CD14-positive monocyte (primary cell): ENCODE data around the gene PAX8. TPM values are rescaled to one million over a fixed set of nuclear protein-coding genes. Genes with fewer than 3 reads are reported as not detected.

Experiments used
- DNase-seq, 3 donors: peaks; one replicate each; pipeline ENCODE4 v3.0.0-alpha.2; 2011 to 2022
- H2AFZ ChIP-seq: 2 replicates; pipeline ENCODE4 v1.6.0; 2012; ENCODE audit warnings: mild to moderate bottlenecking, low read depth, low read length, inconsistent platforms; ENCODE audit not compliant: insufficient read depth, poor library complexity, severe bottlenecking
- H3K27ac ChIP-seq, 2 donors: 1 replicate in 1 of 2; 2 replicates in 1 of 2; pipeline ENCODE4 v1.5.1; 2012 to 2013; ENCODE audit warnings: low read length in 2 of 2, control low read depth in 1 of 2, inconsistent platforms in 1 of 2, low read depth in 1 of 2, mild to moderate bottlenecking in 1 of 2
- H3K27me3 ChIP-seq, 2 donors: one replicate each; pipeline versions ENCODE4 v1.6.0 to v1.6.1; 2011 to 2013; ENCODE audit warnings: low read length in 2 of 2; ENCODE audit not compliant: control insufficient read depth in 2 of 2, insufficient read depth in 2 of 2
- H3K36me3 ChIP-seq, 2 donors: replicated peaks in 1 of 2; 1 replicate in 1 of 2; 2 replicates in 1 of 2; pipeline versions ENCODE4 v1.5.1 to v1.6.1; 2012 to 2013; ENCODE audit warnings: low read length in 2 of 2, control low read depth in 1 of 2, inconsistent platforms in 1 of 2, mild to moderate bottlenecking in 1 of 2; ENCODE audit not compliant: insufficient read depth in 2 of 2, control insufficient read depth in 1 of 2
- H3K4me1 ChIP-seq, 2 donors: 1 replicate in 1 of 2; 2 replicates in 1 of 2; pipeline versions ENCODE4 v1.5.1 to v1.6.1; 2012 to 2013; ENCODE audit warnings: low read length in 2 of 2, control low read depth in 1 of 2, inconsistent platforms in 1 of 2, mild to moderate bottlenecking in 1 of 2, moderate library complexity in 1 of 2; ENCODE audit not compliant: insufficient read depth in 2 of 2, control insufficient read depth in 1 of 2
- H3K4me2 ChIP-seq: replicated peaks from 2 replicates; pipeline ENCODE3; 2012; ENCODE audit warnings: low read length, moderate library complexity, mild to moderate bottlenecking; ENCODE audit not compliant: poor library complexity, severe bottlenecking; ENCODE audit errors: extremely low read depth
- H3K4me3 ChIP-seq, 3 experiments: fragments of 200-600 bp in 1 of 3; sonication (generic) in 1 of 3; replicated peaks in 1 of 3; 1 replicate in 2 of 3; 2 replicates in 1 of 3; pipeline ENCODE4 v1.5.1; 2011 to 2013; ENCODE audit warnings: low read length in 3 of 3, mild to moderate bottlenecking in 3 of 3, control low read depth in 2 of 3, low read depth in 2 of 3, inconsistent platforms in 1 of 3, moderate library complexity in 1 of 3
- H3K79me2 ChIP-seq: 2 replicates; pipeline ENCODE4 v1.6.0; 2012; ENCODE audit warnings: mild to moderate bottlenecking, control low read depth, inconsistent platforms, low read length, moderate library complexity; ENCODE audit not compliant: insufficient read depth
- H3K9ac ChIP-seq: 2 replicates; pipeline ENCODE4 v1.6.0; 2017; ENCODE audit warnings: low read length, mild to moderate bottlenecking; ENCODE audit not compliant: insufficient read depth, poor library complexity, severe bottlenecking
- H3K9me3 ChIP-seq, 2 donors: replicated peaks in 1 of 2; 1 replicate in 1 of 2; 2 replicates in 1 of 2; pipeline versions ENCODE4 v1.5.1 to v1.6.1; 2012 to 2013; ENCODE audit warnings: low read length in 2 of 2, control low read depth in 1 of 2; ENCODE audit not compliant: control insufficient read depth in 1 of 2, insufficient read depth in 1 of 2
- H4K20me1 ChIP-seq: 2 replicates; pipeline ENCODE4 v1.6.0; 2012; ENCODE audit warnings: mild to moderate bottlenecking, low read length, control low read depth, moderate library complexity; ENCODE audit not compliant: insufficient read depth
- H3K27ac Mint-ChIP-seq, 7 donors: one replicate each; pipeline ENCODE4 v1.8.0; 2020; ENCODE audit warnings: mild to moderate bottlenecking in 7 of 7, mixed read lengths in 7 of 7, moderate library complexity in 6 of 7, inconsistent platforms in 2 of 7
- H3K27me3 Mint-ChIP-seq, 3 donors: one replicate each; pipeline ENCODE4 v1.8.0; 2021 to 2022; ENCODE audit warnings: low read depth in 3 of 3, mild to moderate bottlenecking in 3 of 3, mixed read lengths in 3 of 3, moderate library complexity in 3 of 3, inconsistent platforms in 1 of 3
- H3K36me3 Mint-ChIP-seq, 2 donors: one replicate each; pipeline ENCODE4 v1.8.0; 2020; ENCODE audit warnings: mixed read lengths in 2 of 2, inconsistent platforms in 1 of 2, mild to moderate bottlenecking in 1 of 2
- H3K4me1 Mint-ChIP-seq: one replicate; pipeline ENCODE4 v1.8.0; 2020; ENCODE audit warnings: mild to moderate bottlenecking, mixed read lengths
- H3K4me3 Mint-ChIP-seq, 2 donors: one replicate each; pipeline ENCODE4 v1.8.0; 2020; ENCODE audit warnings: mild to moderate bottlenecking in 2 of 2, mixed read lengths in 2 of 2, moderate library complexity in 1 of 2
- H3K9me3 Mint-ChIP-seq, 7 donors: one replicate each; pipeline ENCODE4 v1.8.0; 2020 to 2022; ENCODE audit warnings: mixed read lengths in 7 of 7, mild to moderate bottlenecking in 6 of 7, moderate library complexity in 6 of 7, inconsistent platforms in 2 of 7
- WGBS: methylation state at CpG from one replicate; pipeline ENCODE4 v1.1.5; 2013; ENCODE audit warnings: missing lambda C conversion rate; ENCODE audit not compliant: insufficient coverage; 5-methylcytosine and 5-hydroxymethylcytosine counted together
- intact Hi-C, 2 donors: fragments of 100-400 bp; cut with micrococcal nuclease; formaldehyde crosslinking; loops; one replicate each; pipeline versions ENCODE4 v1.15.0 to v1.15.1; 2023
- polyA plus RNA-seq, 3 donors: library from polyadenylated mRNA; depleted of rRNA in 1 of 3; unstranded in 2 of 3; stranded (reverse) in 1 of 3; fragments of 300-500 nt in 2 of 3; fragments of >200 nt in 1 of 3; fragmentation: Illumina TruSeq in 2 of 3; gene quantifications; 1 replicate in 2 of 3; 2 replicates in 1 of 3; pipeline ENCODE4 v1.2.3, GENCODE V29; 2012 to 2021
- TF ChIP-seq, protein P1 (sequence below): fragments of 200-600 bp; IDR thresholded peaks from one replicate; pipeline ENCODE4 v1.8.0; 2022; ENCODE audit warnings: antibody characterized with exemption, mild to moderate bottlenecking

The PAX8 gene
- polyA plus RNA-seq, 3 donors, result 0.26 to 0.47 (median 0.36) TPM

DNA sequence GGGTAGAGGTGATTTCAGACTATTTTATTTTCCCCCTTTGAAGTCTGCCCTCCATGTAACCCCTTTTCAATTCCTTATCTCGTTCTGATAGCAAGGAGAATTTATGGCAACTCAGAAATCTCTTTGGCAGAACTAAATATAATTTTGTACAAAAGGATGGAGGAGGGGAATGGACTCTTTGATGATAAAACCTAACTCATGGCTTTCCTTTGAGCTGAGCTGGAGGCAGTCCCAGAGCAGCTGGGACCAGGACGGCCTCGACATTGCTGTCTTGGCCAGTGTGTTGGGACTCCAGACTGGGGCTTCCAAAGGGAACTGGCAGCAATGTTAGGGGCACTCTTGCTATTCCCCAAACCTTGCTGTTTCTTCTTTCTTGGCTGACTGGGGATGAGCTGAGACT is 47.7 kb downstream of the PAX8 start:
- H3K27me3 ChIP-seq, result no peaks in the 10 kb centered on the region
- no peaks in the 10 kb centered on the region for H4K20me1 ChIP-seq
- Mint-ChIP-seq H3K27me3 (peaks cover 0 to 4% (median 0%) of the 10 kb centered on the region in 3 donors), H3K9me3 (peaks cover 0 to 8% (median 0%) of the 10 kb centered on the region in 7 donors), H3K27ac (no peak overlapping the region), H3K36me3 (peaks cover 0 to 3% of the 10 kb centered on the region in 2 donors), H3K4me1 (peaks cover 40% of the 10 kb centered on the region), H3K4me3 (no peak overlapping the region)
- H3K79me2 ChIP-seq, result no peaks in the 10 kb centered on the region
- H3K36me3 ChIP-seq, result no peaks in the 10 kb centered on the region
- peaks cover 21 to 24% of the 10 kb centered on the region in 2 donors for H3K4me1 ChIP-seq
- no peak overlapping the region for H3K27ac ChIP-seq
- H2AFZ ChIP-seq, result no peak overlapping the region
- DNase-seq, result no peak
- WGBS, result 67% methylated on average over 2 of the region's 3 CpGs
- intact Hi-C loops, result no loop called here
- TF ChIP-seq, protein P1, sequence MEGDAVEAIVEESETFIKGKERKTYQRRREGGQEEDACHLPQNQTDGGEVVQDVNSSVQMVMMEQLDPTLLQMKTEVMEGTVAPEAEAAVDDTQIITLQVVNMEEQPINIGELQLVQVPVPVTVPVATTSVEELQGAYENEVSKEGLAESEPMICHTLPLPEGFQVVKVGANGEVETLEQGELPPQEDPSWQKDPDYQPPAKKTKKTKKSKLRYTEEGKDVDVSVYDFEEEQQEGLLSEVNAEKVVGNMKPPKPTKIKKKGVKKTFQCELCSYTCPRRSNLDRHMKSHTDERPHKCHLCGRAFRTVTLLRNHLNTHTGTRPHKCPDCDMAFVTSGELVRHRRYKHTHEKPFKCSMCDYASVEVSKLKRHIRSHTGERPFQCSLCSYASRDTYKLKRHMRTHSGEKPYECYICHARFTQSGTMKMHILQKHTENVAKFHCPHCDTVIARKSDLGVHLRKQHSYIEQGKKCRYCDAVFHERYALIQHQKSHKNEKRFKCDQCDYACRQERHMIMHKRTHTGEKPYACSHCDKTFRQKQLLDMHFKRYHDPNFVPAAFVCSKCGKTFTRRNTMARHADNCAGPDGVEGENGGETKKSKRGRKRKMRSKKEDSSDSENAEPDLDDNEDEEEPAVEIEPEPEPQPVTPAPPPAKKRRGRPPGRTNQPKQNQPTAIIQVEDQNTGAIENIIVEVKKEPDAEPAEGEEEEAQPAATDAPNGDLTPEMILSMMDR, result no peak
- H3K4me2 ChIP-seq, result no peak overlapping the region
- H3K9me3 ChIP-seq, result peaks cover 0 to 3% of the 10 kb centered on the region in 2 donors
- H3K9ac ChIP-seq, result no peak overlapping the region
- no peak overlapping the region for H3K4me3 ChIP-seq

DNA sequence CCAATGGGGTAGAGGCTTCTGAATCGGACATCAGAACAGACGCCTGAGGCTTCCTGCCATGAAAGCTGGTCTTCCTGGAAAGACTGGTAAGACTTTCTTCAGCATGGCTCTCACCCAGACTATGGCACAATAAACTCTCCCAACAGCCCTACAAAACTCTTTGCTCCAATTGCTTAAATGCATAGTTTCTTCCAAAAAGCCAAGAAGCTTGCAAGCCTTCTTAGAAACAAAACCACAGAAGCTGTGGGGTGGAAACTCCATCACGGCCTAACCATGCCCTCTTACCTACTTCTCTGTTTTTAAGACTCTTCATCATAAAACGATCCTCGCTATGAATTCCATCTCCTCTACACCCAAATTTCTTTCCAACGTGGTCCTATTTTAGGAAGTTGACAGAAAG is 48.2 kb downstream of the PAX8 start:
- H3K9me3 Mint-ChIP-seq, result peaks cover 0 to 7% (median 0%) of the 10 kb centered on the region in 7 donors
- no peak overlapping the region for H3K4me3 ChIP-seq
- peaks cover 0 to 3% of the 10 kb centered on the region in 2 donors for H3K36me3 Mint-ChIP-seq
- TF ChIP-seq, protein P1, result no peak
- H3K9me3 ChIP-seq, result peaks cover 0 to 2% of the 10 kb centered on the region in 2 donors
- H3K4me1 ChIP-seq, result peaks cover 21 to 24% of the 10 kb centered on the region in 2 donors
- H3K4me3 Mint-ChIP-seq, result no peak overlapping the region
- H3K27ac Mint-ChIP-seq, result no peak overlapping the region
- peaks cover 42% of the 10 kb centered on the region for H3K4me1 Mint-ChIP-seq
- intact Hi-C loops, result no loop called here
- DNase-seq, result no peak
- H3K9ac ChIP-seq, result no peak overlapping the region
- no peaks in the 10 kb centered on the region for H3K27me3 ChIP-seq
- no peaks in the 10 kb centered on the region for H3K36me3 ChIP-seq
- H3K4me2 ChIP-seq, result no peak overlapping the region
- H2AFZ ChIP-seq, result no peak overlapping the region
- H3K79me2 ChIP-seq, result no peaks in the 10 kb centered on the region
- H4K20me1 ChIP-seq, result no peaks in the 10 kb centered on the region
- peaks cover 0 to 4% (median 0%) of the 10 kb centered on the region in 3 donors for H3K27me3 Mint-ChIP-seq
- WGBS, result 13% methylated on average over 3 of the region's 6 CpGs
- no peak overlapping the region for H3K27ac ChIP-seq
